Uterus (tissue), 4 donors: ENCODE measurements around the gene GUCY1A1. TPM values are rescaled to one million over a fixed set of nuclear protein-coding genes. Genes with fewer than 3 reads are reported as not detected.

Experiments used
- DNase-seq, 2 donors: peaks; one replicate each; pipeline ENCODE4 v3.0.0-alpha.2; 2019 to 2020
- H3K27ac ChIP-seq, 2 donors: fragments of 200-600 bp; sonication (generic); 1 replicate in 1 of 2; 2 replicates in 1 of 2; pipeline ENCODE4 v1.5.1; 2016 to 2018
- H3K27me3 ChIP-seq, 2 donors: fragments of 200-600 bp; sonication (generic); one replicate each; pipeline ENCODE4 v1.5.1; 2018 to 2019; ENCODE audit warnings: control low read depth in 1 of 2
- H3K36me3 ChIP-seq, 2 donors: fragments of 200-600 bp; sonication (generic); one replicate each; pipeline ENCODE4 v1.5.1; 2019; ENCODE audit warnings: control low read depth in 1 of 2
- H3K4me1 ChIP-seq, 2 donors: fragments of 200-600 bp; sonication (generic); one replicate each; pipeline ENCODE4 v1.5.1; 2018 to 2019; ENCODE audit warnings: control low read depth in 1 of 2
- H3K4me3 ChIP-seq, 2 donors: fragments of 200-600 bp; sonication (generic); 1 replicate in 1 of 2; 2 replicates in 1 of 2; pipeline ENCODE4 v1.5.1; 2018 to 2019; ENCODE audit warnings: mild to moderate bottlenecking in 1 of 2
- H3K9me3 ChIP-seq, 2 donors: fragments of 200-600 bp; sonication (generic); one replicate each; pipeline ENCODE4 v1.5.1; 2019; ENCODE audit warnings: control low read depth in 1 of 2
- POLR2A ChIP-seq, 2 donors: fragments of 450-650 bp; IDR thresholded peaks; one replicate each; pipeline ENCODE4 v1.6.1; 2016; ENCODE audit warnings: antibody characterized with exemption in 2 of 2, mild to moderate bottlenecking in 1 of 2, moderate library complexity in 1 of 2
- intact Hi-C: fragments of 100-400 bp; cut with DNase I; formaldehyde crosslinking; loops from one replicate; pipeline ENCODE4 v1.15.1; 2023; ENCODE audit warnings: low total_unique reads
- total RNA-seq, 4 donors: library from RNA; depleted of rRNA in 3 of 4; stranded (reverse); fragments of >200 nt in 3 of 4; gene quantifications; one replicate each; pipeline versions ENCODE4 v1.1.0 to v1.2.4, GENCODE V29; 2014 to 2023
- TF ChIP-seq, protein P1 (sequence below), 4 experiments: fragments of 200-600 bp in 2 of 4; fragments of 450-650 bp in 2 of 4; sonication (generic) in 2 of 4; IDR thresholded peaks; one replicate each; pipeline ENCODE4 v1.5.1; 2016 to 2019; ENCODE audit warnings: antibody characterized with exemption in 4 of 4, mild to moderate bottlenecking in 2 of 4, moderate library complexity in 1 of 4
- donor health status: DM: yes; HTN: yes; CAD: no.

GUCY1A1 gene
- total RNA-seq, 4 donors from 2014 or later = 23.8 to 160 (median 42.8) TPM

DNA sequence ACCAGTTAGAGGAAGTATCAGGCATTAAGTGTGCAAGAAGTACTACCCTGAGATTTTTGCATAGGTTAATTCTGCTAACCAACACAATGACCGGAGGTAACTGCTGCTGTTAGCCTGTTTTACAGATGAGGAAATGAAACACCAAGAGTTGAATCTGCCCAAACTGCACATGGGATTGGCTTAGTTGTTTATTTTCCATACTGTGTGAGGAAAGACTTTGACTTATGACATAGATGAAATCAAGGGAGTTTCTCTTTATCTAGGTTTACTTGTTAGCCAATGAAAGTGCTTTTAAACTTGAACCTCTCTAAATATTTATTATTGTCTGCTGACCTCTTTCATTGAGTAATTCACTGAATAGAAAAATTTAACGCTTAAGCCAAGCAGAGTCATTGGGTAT, 102.4 kb downstream of the GUCY1A1 start:
- intact Hi-C loops = no loop called here
- H3K27ac ChIP-seq = no peak overlapping the region
- TF ChIP-seq POLR2A (IDR thresholded peaks at IDR 0.05) = no peak
- TF ChIP-seq, protein P1, sequence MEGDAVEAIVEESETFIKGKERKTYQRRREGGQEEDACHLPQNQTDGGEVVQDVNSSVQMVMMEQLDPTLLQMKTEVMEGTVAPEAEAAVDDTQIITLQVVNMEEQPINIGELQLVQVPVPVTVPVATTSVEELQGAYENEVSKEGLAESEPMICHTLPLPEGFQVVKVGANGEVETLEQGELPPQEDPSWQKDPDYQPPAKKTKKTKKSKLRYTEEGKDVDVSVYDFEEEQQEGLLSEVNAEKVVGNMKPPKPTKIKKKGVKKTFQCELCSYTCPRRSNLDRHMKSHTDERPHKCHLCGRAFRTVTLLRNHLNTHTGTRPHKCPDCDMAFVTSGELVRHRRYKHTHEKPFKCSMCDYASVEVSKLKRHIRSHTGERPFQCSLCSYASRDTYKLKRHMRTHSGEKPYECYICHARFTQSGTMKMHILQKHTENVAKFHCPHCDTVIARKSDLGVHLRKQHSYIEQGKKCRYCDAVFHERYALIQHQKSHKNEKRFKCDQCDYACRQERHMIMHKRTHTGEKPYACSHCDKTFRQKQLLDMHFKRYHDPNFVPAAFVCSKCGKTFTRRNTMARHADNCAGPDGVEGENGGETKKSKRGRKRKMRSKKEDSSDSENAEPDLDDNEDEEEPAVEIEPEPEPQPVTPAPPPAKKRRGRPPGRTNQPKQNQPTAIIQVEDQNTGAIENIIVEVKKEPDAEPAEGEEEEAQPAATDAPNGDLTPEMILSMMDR (IDR thresholded peaks at IDR 0.05) = no peak
- no peak overlapping the region for H3K4me3 ChIP-seq
- H3K9me3 ChIP-seq = no peaks in the 10 kb centered on the region
- H3K4me1 ChIP-seq = no peaks in the 10 kb centered on the region
- no peaks in the 10 kb centered on the region for H3K27me3 ChIP-seq
- no peaks in the 10 kb centered on the region for H3K36me3 ChIP-seq
- DNase-seq = no peak

GRCh38 chr4:155772459-155773195, 106.0 kb downstream of the GUCY1A1 start:
- no peak overlapping the region for H3K4me3 ChIP-seq
- no peak for DNase-seq
- TF ChIP-seq, protein P1 (IDR thresholded peaks at IDR 0.05) = no peak
- TF ChIP-seq POLR2A (IDR thresholded peaks at IDR 0.05) = no peak
- no peaks in the 10 kb centered on the region for H3K36me3 ChIP-seq
- no peaks in the 10 kb centered on the region for H3K9me3 ChIP-seq
- no peaks in the 10 kb centered on the region for H3K4me1 ChIP-seq
- intact Hi-C loops = no loop called here
- peak overlapping the region in 1 of 2 donors; percentile 2 for H3K27ac ChIP-seq
- H3K27me3 ChIP-seq = no peaks in the 10 kb centered on the region

DNA sequence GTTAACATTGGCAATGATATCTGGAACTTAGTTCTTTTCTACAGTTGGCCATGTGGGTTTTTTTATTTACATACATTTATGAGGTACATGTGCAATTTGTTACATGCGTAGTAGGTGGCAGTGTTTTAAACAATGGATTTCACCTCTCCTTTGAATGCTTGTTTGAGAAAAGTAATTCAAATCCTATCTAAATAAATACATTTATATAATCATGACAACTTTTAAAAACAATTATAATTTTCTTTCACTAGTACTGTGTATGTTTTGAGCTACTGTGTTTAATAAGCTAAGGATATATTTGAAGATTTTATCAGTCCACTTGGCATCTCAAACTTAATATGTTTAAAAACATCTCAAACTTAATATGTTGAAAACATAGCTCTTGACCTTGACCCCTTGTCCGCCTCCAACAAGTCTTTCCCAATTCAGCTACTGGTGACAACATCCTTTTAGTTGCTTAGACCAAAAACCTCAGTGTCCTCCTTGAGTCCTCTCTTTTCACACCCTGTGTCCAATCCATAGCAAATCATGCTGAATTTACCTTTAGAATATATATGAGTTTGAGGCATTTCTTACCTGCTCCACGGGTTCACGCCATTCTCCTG, 106.7 kb downstream of the GUCY1A1 start:
- TF ChIP-seq, protein P1 (IDR thresholded peaks at IDR 0.05) = no peak
- TF ChIP-seq POLR2A (IDR thresholded peaks at IDR 0.05) = no peak
- H3K9me3 ChIP-seq = no peaks in the 10 kb centered on the region
- intact Hi-C loops = no loop called here
- no peaks in the 10 kb centered on the region for H3K36me3 ChIP-seq
- no peak overlapping the region for H3K4me3 ChIP-seq
- H3K27ac ChIP-seq = peak overlapping the region in 1 of 2 donors; percentile 2
- H3K4me1 ChIP-seq = no peaks in the 10 kb centered on the region
- no peaks in the 10 kb centered on the region for H3K27me3 ChIP-seq
- DNase-seq = no peak

- TF ChIP-seq, protein P1 (IDR thresholded peaks at IDR 0.05) = no peak
- TF ChIP-seq POLR2A (IDR thresholded peaks at IDR 0.05) = no peak
- no peaks in the 10 kb centered on the region for H3K4me1 ChIP-seq
- no peaks in the 10 kb centered on the region for H3K27me3 ChIP-seq
- no peak for DNase-seq
- intact Hi-C loops = no loop called here
- no peak overlapping the region for H3K27ac ChIP-seq
- no peaks in the 10 kb centered on the region for H3K9me3 ChIP-seq
- H3K36me3 ChIP-seq = no peaks in the 10 kb centered on the region
- H3K4me3 ChIP-seq = no peak overlapping the region
Measured at GRCh38 chr4:155774033-155774432, 107.4 kb downstream of the GUCY1A1 start.

GRCh38 chr4:155777971-155778735, 111.5 kb downstream of the GUCY1A1 start:
- Histone ChIP-seq H3K9me3 (no peaks in the 10 kb centered on the region), H3K4me3 (no peak overlapping the region), H3K27ac (peak overlapping the region; percentile 21 to 70), H3K36me3 (no peaks in the 10 kb centered on the region), H3K4me1 (no peaks in the 10 kb centered on the region), H3K27me3 (no peaks in the 10 kb centered on the region)
- intact Hi-C loops = no loop called here
- DNase-seq = no peak
- no peak for TF ChIP-seq POLR2A (IDR thresholded peaks at IDR 0.05)
- TF ChIP-seq, protein P1 (IDR thresholded peaks at IDR 0.05) = no peak
